LHCN-M2 (cell line): Measurements from ENCODE around the gene HOXD10. TPM values are rescaled to one million over a fixed set of nuclear protein-coding genes. Genes with fewer than 3 reads are reported as not detected.

Experiments used
- DNase-seq: peaks from one replicate; pipeline ENCODE4 v3.0.0-alpha.2; 2012; ENCODE audit warnings: low read depth
- polyA plus RNA-seq: library from polyadenylated mRNA; unstranded; fragments of >200 nt; gene quantifications from one replicate; pipeline ENCODE4 v1.2.1, GENCODE V29; 2012; ENCODE audit warnings: missing spikeins
- total RNA-seq: library from RNA; depleted of rRNA; stranded (reverse); fragments of >200 nt; gene quantifications from 2 replicates; pipeline ENCODE4 v1.2.3, GENCODE V29; 2014; rRNA removed

Gene HOXD10
- not detected in 2 replicates for total RNA-seq
- not detected for polyA plus RNA-seq

DNA sequence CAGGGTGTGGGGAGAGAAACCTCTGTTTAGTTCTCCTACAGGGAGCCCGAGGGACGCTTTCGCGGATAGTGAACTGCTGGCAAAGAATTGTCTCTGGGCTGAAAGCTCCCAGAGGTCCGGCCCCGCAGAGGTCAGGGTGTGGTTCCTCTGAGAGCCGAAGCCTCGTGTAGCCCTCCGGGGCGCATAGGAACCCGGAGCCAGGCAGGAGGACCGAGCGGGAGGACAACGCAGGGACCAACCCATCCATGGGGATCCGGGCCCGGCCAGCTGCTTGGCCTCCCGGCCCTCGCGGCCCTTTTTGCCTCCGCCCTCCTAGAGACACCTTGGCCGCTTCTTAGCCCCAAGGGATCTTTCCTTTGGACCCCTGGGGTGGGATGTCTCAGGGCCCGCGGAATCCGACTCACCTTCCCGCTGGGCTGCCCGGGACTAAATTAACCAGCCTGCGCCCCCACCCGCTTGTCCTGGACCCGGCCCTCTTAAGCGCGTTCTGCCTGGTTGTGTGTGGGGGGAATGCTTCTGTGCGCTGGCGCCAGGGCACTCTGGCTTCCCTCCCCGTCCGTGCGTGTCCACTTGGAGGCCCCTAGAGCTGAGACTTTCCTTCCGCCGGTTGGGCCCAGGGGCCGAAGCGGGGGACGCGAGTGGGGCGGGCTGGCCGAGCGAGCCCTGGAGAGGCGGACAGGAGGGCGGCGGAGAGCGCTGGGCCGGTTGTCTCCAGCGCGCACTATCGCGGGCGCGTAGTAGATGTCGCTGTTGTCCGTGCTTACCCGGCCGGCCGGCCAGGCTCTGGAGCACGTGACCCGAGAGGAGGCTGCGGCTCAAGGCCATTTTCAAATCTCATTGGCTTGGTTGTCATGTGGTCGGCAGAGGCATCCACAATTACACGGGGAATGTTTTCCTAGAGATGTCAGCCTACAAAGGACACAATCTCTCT lies at the start of gene HOXD10:
Gene HOXD10 (plus strand): TSS at position 896 of the 931 bp plus-strand sequence. CDS start 56 bp downstream, outside the sequence.
- DNase-seq, result no peak

DNA sequence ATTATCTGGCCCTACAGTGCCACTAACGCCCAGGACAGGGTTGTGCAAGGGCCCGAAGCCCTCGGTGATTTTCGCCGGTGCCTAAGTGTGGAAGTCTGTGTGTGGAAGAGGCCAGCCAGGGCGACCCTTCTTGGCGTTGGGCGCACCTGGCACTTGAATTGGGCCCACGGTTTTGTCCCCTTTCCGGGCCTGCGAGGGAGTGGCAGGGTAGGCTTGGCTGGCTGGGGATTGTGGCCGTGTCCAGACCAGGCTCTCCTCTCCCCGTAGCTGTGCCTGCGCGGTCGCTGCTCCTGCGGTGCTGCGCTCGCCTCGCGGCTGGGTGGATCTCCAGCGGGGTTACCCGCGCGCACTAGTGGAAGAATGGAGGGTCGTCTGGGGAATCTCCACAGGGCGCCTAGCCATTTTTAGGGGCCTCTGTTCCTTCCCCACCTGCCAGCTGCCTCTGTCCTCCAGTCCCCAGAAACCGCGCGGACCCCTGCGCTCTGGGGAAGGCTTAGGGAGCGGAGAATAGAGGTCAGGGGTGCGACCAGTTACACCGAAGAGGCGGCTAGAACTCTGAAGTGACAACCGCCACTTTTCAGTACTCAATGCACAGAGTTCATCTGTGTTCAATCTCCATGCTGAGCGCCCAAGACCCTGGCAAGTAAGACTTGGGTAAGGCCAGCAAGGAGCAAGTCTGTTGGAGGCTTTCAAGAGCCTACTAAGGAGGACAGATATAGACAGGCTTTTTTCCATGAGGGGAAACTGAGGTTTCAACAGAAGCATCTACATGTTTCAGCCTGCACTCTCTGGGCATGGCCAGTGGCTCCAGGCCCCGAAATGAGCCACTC lies 48.8 kb upstream of the HOXD10 start:
- no peak for DNase-seq

DNA sequence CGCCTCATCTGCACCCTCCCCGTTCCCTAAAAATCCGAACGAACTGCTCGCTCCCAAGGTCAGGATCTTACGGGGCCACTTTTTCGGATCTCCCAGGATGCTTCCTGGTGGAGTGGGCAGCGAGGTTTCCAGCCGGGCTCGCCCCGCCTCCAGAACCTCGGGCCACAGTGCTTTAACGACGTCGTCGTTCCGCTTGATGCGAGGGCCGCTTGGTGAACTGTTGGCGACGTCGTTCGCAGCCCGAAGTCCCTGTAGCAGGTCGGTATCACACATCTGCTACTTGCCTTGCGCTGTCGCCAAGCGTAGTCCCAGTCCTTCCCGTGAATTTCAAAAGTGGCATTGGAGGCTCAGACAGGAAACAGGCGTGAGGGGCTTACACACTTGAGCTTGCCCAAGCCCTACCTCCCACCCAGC lies 48.2 kb upstream of the HOXD10 start:
- DNase-seq, result no peak

DNA sequence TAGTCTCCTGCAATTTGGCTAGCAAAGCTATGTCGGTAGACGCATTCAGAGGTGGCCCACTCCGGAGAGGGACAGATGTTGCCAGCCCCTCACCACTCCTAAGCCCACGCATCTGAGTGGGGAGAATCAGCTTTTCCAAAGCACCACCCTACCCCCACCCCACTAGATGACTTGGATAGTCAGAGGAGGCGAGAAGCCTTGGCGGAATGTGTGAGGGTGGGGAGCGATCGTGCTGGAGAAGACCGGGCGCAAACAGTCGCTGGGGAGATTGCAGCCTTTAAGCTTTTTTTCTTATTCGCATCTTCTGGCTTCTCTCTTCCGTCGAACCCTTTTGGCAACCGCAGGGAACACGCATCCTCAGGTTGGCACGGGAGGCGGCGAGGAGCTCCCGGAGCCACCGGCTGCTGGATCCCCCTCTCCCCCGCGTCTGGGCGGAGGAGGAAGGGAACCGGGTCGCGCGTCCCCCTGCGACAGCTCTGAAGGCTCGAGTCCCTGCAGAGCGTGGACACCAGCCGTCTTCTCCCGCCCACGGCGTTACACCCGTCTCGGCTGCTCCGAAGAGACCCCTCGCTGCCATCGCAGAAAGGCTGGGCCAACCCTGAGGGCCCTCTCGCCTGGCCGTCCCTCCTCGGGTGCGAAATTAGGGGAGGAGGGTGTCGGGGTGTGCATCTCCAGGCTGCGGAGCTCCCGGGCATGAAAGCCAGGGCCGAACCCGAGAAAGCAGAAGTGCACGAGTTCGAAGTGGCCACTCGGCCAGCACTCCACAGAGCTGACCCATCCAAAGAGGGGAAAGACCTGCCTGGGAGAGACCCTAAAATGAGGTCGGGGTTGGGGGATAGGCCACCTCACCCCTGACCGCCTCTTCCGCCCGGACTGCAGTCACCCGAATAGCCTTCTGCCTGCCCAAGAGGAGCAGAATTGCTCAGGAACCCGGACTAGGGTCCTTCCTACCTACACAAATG lies 45.0 kb upstream of the HOXD10 start:
- no peak for DNase-seq

DNA sequence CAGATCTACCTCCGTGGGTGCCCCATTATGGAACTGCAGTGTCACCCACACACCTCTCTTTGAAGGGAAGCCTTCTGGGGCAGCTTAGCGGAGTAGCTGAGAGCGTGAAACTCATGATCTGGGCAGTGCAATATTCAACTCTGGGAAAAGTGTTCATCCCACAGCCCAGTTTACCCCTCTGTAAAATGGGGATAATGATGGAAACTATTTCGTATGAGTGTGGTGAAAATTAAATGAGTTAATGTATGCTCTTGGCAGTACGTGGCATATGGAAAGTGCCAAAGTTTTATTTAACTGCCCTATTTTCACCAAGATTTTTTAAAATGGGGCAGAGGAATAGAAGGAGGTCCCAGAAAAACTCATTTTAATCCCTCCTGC lies 44.3 kb upstream of the HOXD10 start:
- no peak for DNase-seq

DNA sequence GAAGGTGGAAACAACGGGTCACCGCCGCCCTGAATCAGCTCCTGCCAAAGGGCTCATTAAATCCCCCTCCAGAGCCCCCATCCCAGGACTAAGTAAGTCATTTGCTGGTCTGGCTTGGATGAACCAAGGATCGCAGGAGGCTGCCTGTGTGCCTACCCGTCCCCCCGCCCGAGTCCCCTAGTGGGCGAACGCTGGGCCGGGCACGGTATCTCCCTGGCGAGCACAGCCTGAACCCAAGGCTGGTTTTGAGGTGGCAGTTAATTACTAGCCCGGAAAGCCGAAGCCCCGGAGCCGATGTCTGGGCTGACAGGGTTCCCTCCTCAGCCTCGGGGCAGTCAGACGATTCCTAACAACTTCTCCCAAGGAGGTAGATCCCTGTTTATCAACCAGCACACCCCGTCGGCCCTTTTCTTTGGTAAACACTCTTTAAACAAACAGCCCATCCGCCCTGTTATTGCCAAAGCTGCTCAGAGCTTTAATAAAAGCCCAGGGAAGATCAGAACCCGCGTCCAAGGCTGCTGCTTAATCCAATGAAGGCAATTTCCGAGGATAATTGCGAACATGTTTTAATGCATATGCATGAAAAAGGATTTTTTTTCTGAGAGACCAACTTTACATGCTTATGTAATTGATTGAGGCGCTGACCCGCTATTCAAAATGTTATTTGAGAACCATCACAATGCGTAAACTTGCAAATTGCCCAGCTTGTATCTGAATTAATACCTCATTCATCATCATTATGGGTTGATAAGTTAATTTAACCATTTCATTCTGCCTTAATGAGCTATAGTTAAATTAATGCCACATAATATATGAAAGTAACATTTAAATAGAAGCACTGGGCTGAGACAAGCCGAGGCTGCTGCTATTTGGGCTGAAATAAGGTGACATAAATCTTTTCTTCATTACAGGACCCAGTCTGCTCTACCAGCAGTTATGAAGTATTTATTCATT lies 43.4 kb upstream of the HOXD10 start:
- DNase-seq, result no peak

DNA sequence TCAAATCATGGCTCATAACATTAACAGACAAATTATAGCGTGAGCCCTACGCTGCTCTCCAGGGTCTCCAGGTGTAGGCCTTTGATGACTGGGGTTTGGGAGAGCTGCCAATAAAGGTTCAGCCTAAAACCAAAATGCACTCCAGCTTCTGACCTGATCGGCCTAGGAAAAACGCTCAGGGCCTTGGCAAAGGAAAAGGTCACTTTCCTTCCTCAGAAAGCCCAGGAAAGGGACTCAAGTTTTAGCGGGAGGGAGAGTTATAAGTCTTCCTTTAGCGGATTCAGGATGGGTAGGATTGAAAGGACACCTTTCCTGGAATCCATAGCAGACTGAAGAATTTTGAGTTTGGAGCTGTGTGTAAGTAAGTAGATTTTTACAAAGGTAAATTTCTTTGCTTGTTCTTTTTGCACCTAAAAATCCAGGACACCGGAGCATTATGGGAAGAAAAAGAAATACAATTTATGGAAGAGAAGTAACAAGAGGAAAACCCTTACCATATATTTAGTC lies 41.6 kb upstream of the HOXD10 start:
- DNase-seq, result no peak

DNA sequence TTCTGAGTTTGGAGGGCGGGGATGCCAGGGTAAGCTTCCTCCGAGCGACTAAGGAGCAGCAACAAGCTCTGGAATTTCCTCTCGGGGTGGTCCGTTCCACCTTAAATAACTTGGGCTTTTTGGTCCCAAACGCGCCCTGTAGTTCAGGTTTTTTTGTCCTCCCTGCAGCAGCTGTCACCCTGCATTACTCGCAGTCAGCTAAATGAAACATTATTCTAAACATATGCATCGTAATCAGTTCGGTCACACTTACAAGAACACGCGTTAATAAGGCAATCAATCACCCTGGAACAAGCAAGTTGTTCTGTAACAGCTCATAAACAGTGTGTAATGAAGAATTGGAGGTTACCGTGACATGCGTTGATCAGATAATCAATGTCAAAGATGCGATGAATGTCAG lies 41.1 kb upstream of the HOXD10 start:
- no peak for DNase-seq

DNA sequence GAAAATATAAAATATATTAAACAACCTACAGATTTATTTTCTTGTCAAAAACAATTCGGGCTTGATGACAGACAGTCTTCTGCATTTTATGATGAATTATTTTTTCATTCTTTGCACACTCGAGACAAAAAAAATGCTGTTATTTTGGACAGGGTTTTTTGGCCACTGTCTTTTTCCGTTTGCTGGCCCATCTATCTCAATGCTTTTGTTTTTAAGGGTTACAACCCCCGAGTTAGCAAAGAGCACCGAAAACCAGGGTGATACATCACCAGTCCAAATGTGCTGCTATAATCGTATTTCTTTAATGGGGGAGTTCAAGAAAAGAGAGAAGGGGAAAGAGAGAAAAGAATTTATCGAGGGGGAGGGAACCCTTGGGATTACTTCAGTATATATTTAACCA lies 40.5 kb upstream of the HOXD10 start:
- DNase-seq, result no peak

DNA sequence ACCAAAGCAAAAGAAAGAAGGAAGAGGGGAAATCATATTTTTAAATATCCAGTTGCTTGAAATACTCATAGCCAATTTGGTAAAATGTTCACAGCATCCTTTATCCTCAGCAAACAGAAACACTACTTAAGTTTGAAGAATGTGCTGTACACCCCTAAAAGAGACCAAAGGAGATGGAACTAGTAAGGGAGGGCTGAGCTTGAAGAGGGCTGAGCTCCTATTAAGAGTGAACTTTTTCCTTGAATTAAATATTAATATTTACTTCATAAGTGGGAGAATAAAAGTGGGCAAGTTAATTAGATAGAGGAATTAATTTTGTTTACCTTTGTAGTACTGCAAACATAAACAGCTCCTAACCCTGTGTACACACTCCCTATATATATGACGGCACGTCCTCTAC lies 39.8 kb upstream of the HOXD10 start:
- no peak for DNase-seq

DNA sequence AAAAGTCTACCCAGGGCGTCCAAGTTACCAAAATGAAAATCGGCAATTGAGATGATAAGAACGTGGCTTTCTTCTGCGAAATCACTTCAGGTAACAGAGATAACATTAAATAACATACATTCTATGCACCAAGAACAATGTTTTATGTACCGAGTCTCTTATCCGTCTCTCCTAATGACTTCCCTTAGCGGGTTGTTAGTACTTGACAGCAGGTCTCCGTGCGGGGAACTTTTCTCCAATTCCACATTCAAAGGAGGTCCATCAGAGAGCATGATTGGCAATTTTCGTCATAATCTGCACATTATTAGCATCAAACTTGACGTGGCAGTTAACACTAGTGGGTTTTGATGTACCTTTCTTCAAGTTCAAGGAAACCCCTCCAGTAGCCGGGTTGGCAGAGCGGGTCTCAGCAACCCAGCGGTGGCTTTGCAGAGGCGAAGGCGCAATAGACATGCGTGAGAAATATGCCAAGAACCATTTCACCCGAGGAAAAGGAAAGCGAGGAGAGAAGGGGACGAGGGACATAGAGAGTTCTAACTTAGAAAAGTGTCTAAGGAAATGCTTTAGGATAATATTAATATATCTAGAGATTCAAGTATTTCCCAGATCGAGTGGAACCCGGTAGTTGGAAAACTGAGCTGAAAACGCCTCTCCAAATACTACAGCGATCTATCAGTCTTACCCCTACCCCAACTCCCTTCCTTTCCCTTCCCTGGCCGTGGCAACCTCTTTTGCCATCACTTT lies 37.9 kb upstream of the HOXD10 start:
- no peak for DNase-seq

DNA sequence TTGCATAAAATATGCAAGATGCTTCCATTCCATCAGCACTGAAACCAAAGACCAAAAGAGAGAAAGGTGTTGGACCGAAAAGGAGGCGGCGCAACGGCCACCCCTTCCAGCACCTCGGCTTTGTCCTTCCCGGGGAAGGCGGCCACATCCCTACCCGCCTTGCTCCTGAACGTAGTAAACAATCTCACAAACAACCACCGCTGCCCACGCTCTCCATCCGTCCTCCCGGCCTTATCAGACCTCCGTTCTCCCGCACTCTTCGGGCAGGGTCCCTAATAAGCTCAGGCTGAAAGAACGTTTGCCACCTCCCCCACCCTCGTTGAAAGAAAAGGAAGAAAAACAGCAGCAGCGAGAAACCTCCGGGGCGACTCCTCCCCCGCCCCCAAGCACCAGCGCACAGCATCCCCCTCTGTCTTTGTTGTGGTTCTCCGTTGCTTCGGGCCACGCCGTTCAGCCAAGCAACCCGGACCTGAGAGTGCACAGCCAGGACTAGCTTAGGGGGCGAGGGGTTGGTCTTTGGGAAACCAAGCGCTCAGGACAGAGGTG lies 37.2 kb upstream of the HOXD10 start:
- DNase-seq, result no peak

DNA sequence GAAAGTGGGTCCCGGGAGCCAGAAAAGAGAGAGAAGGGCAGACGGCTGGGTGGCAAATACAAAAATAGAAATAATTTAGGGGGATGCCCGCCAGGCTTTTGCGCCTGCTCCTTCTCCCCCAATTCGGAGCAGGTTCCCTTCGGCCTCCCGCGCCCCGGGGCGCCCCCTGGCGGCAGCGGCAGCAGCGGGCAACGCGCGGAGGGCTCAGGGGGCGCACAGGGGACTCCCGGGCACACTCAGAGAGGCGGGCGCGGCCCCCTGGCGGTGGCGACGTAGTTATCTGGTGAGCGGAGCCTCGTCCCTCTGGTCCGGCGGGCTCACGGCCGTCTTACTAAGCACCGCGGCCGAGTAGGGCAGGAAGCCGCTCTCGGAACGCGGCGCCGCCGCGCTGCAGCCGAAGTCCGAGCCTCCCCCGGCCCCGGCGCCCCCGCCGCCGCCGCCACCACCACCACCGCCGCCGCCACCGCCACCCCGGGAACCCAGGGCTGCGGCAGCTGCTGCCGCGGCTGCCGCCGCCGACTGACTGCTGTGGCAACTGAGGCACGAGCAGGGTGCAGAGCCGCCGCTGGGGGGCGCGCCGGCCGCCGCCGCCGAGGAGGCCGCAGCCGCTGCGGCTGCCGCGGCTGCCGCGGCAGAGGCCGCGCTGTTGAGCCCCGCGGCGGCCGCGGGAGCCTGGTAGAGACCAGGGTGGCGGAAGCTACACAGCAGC lies 36.6 kb upstream of the HOXD10 start:
- peak; percentile 45 for DNase-seq

DNA sequence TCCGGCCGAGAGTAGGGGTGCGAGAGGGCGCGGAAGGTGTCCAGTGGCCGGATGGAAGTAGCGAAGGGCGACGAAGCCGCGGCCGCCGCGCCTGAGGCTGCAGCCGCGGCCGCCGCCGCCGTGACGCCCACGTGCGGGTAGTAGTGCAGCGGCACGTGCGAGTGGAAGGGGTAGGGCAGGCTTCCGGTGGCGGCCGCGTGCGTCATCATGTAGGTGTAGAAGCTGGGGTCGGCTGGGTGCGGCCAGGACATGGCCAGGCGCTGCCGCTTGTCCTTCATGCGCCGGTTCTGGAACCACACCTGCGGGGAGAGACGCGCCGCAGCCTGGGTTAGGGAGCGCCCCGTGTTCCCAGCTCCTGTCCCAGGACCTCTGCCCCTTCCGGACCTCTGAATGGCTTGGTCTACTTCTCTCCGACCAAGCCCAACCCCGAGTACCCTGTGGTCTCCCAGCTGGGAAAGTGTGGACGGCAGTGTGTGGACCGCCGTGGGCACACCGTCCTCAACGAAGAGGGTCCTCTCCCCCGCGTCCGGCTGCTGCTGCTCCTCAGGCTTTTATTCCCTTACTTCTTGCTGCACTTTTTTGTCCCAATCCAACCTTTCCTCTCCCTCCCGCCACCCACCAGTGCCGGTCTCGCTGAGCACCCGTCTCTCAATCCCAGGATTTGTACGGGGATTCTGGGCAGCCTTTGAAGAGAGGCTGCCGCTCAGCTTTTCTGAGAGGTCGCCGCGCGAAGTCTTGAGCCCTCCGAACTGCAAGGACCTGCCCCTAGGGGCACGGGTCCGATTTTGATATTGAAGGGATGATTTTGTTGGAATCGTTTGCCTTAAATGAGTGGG lies 35.8 kb upstream of the HOXD10 start:
- no peak for DNase-seq

DNA sequence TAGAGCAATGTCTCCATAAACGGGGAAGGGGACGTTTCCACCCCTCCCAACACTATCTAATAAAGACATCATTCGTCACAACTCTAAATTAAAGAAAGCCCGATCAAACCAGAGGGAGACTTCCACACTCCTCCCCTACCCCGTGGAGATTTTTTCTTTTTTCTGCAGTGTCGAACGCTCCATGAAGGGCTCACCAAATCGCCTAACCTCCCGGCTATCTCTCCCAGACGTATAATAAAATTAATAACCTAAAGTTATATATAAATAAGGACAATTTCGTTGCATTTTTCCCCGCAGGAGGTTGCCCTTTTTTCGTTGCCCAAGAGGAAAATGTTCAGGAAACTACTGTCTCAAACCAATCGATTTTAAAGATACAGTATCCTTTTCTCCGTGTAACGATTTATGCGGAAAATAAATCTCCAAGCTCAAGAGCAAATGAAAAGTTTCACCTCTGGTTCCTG lies 35.2 kb upstream of the HOXD10 start:
- DNase-seq, result no peak

DNA sequence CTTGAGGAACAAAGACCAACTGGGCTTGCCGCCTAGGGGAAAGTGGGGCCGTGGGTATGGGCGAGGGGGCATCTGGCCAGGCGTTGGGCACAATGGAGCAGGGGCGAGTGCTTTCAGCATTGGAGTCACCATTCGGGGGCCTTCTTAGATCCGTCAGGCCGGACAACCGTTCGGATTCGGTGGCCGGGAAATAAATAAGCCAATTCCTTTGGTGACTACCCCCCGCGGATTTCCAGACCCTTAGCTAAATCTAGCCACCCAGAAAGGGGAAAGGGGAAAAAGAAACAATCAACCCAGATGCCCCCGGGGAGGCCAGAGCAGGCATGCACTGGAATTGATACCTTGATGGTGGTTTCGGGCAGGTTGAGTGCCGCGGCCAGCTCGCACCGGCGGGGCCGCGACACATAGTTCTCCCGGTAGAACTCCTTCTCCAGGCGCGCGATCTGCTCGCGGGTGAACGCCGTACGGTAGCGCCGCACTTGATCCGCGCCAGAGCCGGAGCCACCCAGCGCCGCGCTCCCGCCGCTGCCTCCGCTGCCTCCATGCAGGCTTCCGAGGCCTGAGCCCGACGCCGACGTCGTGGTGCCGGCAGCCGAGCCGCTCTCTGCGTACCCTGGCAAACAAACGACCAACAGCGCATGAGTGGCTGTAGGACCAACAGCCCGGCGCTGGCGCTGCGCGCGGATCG lies 34.6 kb upstream of the HOXD10 start:
- no peak for DNase-seq

DNA sequence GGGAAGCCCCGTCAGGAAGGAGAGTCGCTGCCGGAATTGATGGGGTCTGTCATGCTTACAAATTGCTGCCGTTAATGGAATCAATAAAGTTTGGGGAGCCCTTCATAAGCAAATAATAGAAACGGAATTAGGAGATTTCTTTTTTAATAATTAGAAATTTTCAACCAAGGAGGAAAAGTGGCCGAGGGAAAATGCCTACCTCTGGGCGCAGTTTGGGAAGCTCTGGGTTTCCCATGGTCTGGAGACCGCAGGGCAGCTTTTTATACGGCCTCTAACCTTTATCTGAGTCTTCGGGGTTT lies 34.1 kb upstream of the HOXD10 start:
- DNase-seq, result no peak
